CD4-positive, alpha-beta T cell (primary cell): ENCODE measurements around the gene TMEM132E. TPM values are rescaled to one million over a fixed set of nuclear protein-coding genes. Genes with fewer than 3 reads are reported as not detected.

Experiments
- ATAC-seq: fragments of 200-7000 bp; cut with Tn5 transposase; one replicate; pipeline ENCODE4 v1.10.0; 2022; ENCODE audit warnings: mild to moderate bottlenecking; ENCODE audit not compliant: poor library complexity
- CTCF ChIA-PET: fragments of 350-600 bp; sonication (Branson Sonifier 250); formaldehyde crosslinking; loops from one replicate; lab custom pipeline; 2021; ENCODE audit warnings: antibody characterized with exemption, inconsistent platforms; lab: Charles Lee
- POLR2A ChIA-PET: fragments of 350-600 bp; sonication (Branson Sonifier 250); formaldehyde crosslinking; loops from one replicate; lab custom pipeline; 2021; ENCODE audit warnings: antibody characterized with exemption, inconsistent platforms; lab: Charles Lee
- DNase-seq, 14 experiments: peaks; one replicate each; pipeline ENCODE4 v3.0.0-alpha.2; 2013 to 2020; ENCODE audit warnings: mixed read lengths in 2 of 14
- H3K27ac ChIP-seq, 2 donors: one replicate each; pipeline versions ENCODE4 v1.5.1 to v1.7.0; 2013; ENCODE audit warnings: low read length in 2 of 2, low read depth in 1 of 2, mild to moderate bottlenecking in 1 of 2
- H3K27me3 ChIP-seq, 2 experiments: 1 replicate in 1 of 2; 2 replicates in 1 of 2; pipeline versions ENCODE4 v1.6.1 to v1.7.0; 2013; ENCODE audit warnings: low read length in 2 of 2, control low read depth in 1 of 2, mild to moderate bottlenecking in 1 of 2, moderate library complexity in 1 of 2; ENCODE audit not compliant: insufficient read depth in 2 of 2, control insufficient read depth in 1 of 2
- H3K36me3 ChIP-seq: one replicate; pipeline ENCODE4 v1.6.1; 2013; ENCODE audit warnings: low read length, control low read depth; ENCODE audit not compliant: insufficient read depth
- H3K4me1 ChIP-seq: one replicate; pipeline ENCODE4 v1.6.1; 2013; ENCODE audit warnings: low read length, control low read depth; ENCODE audit not compliant: insufficient read depth
- H3K4me3 ChIP-seq: one replicate; pipeline ENCODE4 v1.5.1; 2013; ENCODE audit warnings: mild to moderate bottlenecking, low read length, moderate library complexity
- H3K9me3 ChIP-seq, 2 experiments: 1 replicate in 1 of 2; 2 replicates in 1 of 2; pipeline versions ENCODE4 v1.6.1 to v1.7.0; 2013; ENCODE audit warnings: low read length in 2 of 2, mild to moderate bottlenecking in 2 of 2, control low read depth in 1 of 2, moderate library complexity in 1 of 2; ENCODE audit not compliant: control insufficient read depth in 1 of 2, insufficient read depth in 1 of 2
- H3K27ac Mint-ChIP-seq: one replicate; pipeline ENCODE4 v1.8.0; 2020; ENCODE audit warnings: mixed read lengths
- H3K27me3 Mint-ChIP-seq: one replicate; pipeline ENCODE4 v1.8.0; 2021; ENCODE audit warnings: mixed read lengths
- H3K36me3 Mint-ChIP-seq: one replicate; pipeline ENCODE4 v1.8.0; 2021; ENCODE audit warnings: low read depth, mixed read lengths
- H3K4me1 Mint-ChIP-seq: one replicate; pipeline ENCODE4 v1.8.0; 2021; ENCODE audit warnings: low read depth, mixed read lengths
- H3K4me3 Mint-ChIP-seq: one replicate; pipeline ENCODE4 v1.8.0; 2020; ENCODE audit warnings: mild to moderate bottlenecking, mixed read lengths
- H3K9me3 Mint-ChIP-seq: one replicate; pipeline ENCODE4 v1.8.0; 2020; ENCODE audit warnings: mixed read lengths
- intact Hi-C, 2 experiments: fragments of 100-400 bp; cut with DNase I in 1 of 2; cut with micrococcal nuclease in 1 of 2; formaldehyde crosslinking; loops; one replicate each; pipeline versions ENCODE4 v1.15.1 to v1.9.0; 2023 to 2025; cut with DNase I, micrococcal nuclease
- total RNA-seq, 174 experiments: library from RNA in 2 of 174; stranded (reverse) in 2 of 174; gene quantifications; one replicate each; pipeline ENCODE4 v1.2.3 and lab custom pipeline; 2021 to 2026
- TF ChIP-seq, protein P1 (sequence below): fragments of 200-600 bp; IDR thresholded peaks from one replicate; pipeline ENCODE4 v1.8.0; 2022; ENCODE audit warnings: antibody characterized with exemption, mild to moderate bottlenecking

The TMEM132E gene
- total RNA-seq, 2 experiments from 2014 or later, result 0.05 TPM; not detected in 1

DNA sequence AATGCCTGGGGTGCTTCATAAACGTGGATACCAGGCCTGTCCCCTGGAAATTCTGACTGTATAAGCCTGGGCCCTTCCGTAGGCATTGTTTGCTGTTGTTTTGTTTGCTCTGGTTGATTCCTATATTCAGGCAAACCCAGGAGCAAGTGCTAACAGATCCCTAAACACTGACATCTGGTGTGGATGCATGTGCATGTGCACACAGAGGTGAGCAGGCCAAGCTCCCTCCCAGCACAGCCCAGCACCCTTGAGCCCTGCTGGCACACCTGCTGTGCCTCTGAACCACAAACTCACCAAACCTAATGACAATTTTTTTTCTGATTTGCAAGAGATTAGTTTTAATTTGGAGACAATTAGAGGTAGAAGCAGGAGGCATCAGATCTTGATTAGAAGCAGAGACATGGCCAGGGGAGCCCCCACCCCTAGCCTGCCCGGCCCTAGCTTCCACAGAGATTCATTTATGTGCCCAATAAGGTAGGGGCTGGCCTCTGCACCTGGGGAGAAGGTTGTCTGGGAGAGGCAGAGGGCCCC lies 40.4 kb downstream of the TMEM132E start:
- no peak overlapping the region for H3K4me3 Mint-ChIP-seq
- CTCF ChIA-PET, result no interaction called here
- peaks cover 27 to 31% of the 10 kb centered on the region in 2 experiments for H3K27me3 ChIP-seq

DNA sequence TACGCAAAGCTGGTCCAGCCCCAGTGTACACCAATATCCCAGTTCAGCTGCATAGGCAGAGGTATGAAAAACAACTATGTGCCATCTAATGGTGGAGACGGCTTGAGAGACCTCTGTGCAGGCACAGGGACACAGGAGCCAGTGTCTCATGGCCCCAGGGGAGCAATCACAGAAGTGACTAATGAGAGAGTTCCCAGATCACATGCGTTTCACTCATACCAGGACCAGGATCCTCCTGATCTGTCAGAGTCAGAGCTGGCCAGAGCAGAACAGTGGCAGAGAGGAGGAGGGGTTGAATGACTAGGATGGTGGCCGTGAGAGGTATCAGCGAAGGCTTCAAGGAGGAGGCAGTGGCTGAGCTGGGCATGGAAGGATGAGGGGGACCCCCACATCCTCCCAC lies 41.1 kb downstream of the TMEM132E start:
- peaks cover 85% of the 10 kb centered on the region for H3K27me3 Mint-ChIP-seq
- CTCF ChIA-PET, result no interaction called here
- peaks cover 29 to 37% of the 10 kb centered on the region in 2 experiments for H3K27me3 ChIP-seq
- TF ChIP-seq, protein P1, sequence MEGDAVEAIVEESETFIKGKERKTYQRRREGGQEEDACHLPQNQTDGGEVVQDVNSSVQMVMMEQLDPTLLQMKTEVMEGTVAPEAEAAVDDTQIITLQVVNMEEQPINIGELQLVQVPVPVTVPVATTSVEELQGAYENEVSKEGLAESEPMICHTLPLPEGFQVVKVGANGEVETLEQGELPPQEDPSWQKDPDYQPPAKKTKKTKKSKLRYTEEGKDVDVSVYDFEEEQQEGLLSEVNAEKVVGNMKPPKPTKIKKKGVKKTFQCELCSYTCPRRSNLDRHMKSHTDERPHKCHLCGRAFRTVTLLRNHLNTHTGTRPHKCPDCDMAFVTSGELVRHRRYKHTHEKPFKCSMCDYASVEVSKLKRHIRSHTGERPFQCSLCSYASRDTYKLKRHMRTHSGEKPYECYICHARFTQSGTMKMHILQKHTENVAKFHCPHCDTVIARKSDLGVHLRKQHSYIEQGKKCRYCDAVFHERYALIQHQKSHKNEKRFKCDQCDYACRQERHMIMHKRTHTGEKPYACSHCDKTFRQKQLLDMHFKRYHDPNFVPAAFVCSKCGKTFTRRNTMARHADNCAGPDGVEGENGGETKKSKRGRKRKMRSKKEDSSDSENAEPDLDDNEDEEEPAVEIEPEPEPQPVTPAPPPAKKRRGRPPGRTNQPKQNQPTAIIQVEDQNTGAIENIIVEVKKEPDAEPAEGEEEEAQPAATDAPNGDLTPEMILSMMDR, result no peak
- peaks cover 0 to 3% of the 10 kb centered on the region in 2 experiments for H3K9me3 ChIP-seq
- no peaks in the 10 kb centered on the region for H3K4me1 ChIP-seq
- intact Hi-C loops, result no loop called here
- H3K36me3 ChIP-seq, result no peaks in the 10 kb centered on the region
- POLR2A ChIA-PET, result no interaction called here
- H3K4me3 Mint-ChIP-seq, result no peak overlapping the region
- no peaks in the 10 kb centered on the region for H3K9me3 Mint-ChIP-seq
- H3K27ac Mint-ChIP-seq, result no peak overlapping the region
- H3K36me3 Mint-ChIP-seq, result no peaks in the 10 kb centered on the region
- DNase-seq (no peak), ATAC-seq (no peak)
- H3K27ac ChIP-seq, result no peak overlapping the region
- H3K4me3 ChIP-seq, result no peak overlapping the region
- peaks cover 5% of the 10 kb centered on the region for H3K4me1 Mint-ChIP-seq

More for the DNA sequence above, 40.4 kb downstream of the TMEM132E start:
- Histone ChIP-seq H3K4me3 (no peak overlapping the region), H3K27ac (no peak overlapping the region), H3K36me3 (no peaks in the 10 kb centered on the region), H3K9me3 (peaks cover 0 to 3% of the 10 kb centered on the region in 2 experiments), H3K4me1 (no peaks in the 10 kb centered on the region)
- Mint-ChIP-seq H3K27me3 (peaks cover 84% of the 10 kb centered on the region), H3K36me3 (no peaks in the 10 kb centered on the region), H3K9me3 (no peaks in the 10 kb centered on the region), H3K27ac (no peak overlapping the region), H3K4me1 (peaks cover 3% of the 10 kb centered on the region)
- intact Hi-C loops, result no loop called here
- DNase-seq (no peak), ATAC-seq (no peak)
- POLR2A ChIA-PET, result no interaction called here
- TF ChIP-seq, protein P1, result no peak

DNA sequence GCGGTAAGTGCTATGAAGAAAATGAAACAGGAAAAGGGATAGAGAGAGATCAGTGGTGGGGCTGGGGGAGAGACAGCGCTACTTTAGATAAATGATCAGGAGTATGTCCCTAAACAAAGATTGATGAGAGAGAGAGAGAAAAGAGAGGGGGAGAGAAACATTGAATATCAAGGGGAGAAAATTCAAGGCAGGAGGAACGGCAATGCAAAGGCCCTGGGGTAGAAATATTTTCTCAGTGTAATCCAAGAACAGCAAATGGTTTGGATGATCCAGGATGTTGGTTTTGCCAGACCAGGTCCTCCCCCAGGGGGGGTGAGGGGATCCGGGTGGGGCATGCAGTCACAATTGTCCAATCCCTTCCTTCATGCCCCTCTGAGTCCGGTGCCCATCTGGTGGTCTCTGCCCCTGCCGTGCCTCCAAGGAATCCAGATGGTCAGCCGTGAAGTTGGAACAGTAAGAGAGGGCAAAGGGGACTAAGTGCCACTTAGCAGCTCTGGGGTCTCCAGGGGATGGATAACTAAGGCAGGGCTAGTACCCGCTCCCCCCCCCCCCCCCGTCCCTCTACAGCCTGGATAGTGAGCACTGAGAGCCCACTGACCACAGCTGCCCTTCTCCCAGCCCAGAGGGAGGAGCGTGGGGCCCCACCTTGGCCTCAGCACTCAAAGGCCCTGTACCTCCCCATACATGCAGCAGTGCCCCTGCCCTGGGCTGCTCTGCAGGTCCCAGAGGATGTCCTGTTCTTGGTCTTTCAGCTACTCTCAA lies 43.7 kb downstream of the TMEM132E start:
- H3K36me3 Mint-ChIP-seq, result no peaks in the 10 kb centered on the region
- ChIA-PET CTCF (no interaction called here), POLR2A (interaction anchor here (0.6 kb wide), 1 partner anchor 415 kb away, joined by 3 read pairs; no protein-coding TSS in a partner anchor)
- DNase-seq, result no peak
- H3K4me1 ChIP-seq, result peaks cover 2% of the 10 kb centered on the region
- no peak for ATAC-seq
- TF ChIP-seq, protein P1, result no peak
- no peak overlapping the region for H3K27ac Mint-ChIP-seq
- H3K4me3 ChIP-seq, result no peak overlapping the region
- H3K27me3 Mint-ChIP-seq, result peaks cover 82% of the 10 kb centered on the region
- H3K27ac ChIP-seq, result no peak overlapping the region
- intact Hi-C loops, result no loop called here
- H3K9me3 Mint-ChIP-seq, result no peaks in the 10 kb centered on the region
- H3K4me3 Mint-ChIP-seq, result no peak overlapping the region
- no peaks in the 10 kb centered on the region for H3K36me3 ChIP-seq
- no peaks in the 10 kb centered on the region for H3K9me3 ChIP-seq
- peaks cover 7% of the 10 kb centered on the region for H3K4me1 Mint-ChIP-seq
- H3K27me3 ChIP-seq, result peaks cover 33 to 52% of the 10 kb centered on the region in 2 experiments
